ENCODE data around the gene PRRG2. TPM values are rescaled to one million over a fixed set of nuclear protein-coding genes. Genes with fewer than 3 reads are reported as not detected.

The PRRG2 gene
- 0.64 to 0.93 TPM (median 0.73 TPM) in 5 replicates for total RNA-seq (2022; extraction: Qiagen RNA extraction; ENCODE audit: low read depth)

DNA sequence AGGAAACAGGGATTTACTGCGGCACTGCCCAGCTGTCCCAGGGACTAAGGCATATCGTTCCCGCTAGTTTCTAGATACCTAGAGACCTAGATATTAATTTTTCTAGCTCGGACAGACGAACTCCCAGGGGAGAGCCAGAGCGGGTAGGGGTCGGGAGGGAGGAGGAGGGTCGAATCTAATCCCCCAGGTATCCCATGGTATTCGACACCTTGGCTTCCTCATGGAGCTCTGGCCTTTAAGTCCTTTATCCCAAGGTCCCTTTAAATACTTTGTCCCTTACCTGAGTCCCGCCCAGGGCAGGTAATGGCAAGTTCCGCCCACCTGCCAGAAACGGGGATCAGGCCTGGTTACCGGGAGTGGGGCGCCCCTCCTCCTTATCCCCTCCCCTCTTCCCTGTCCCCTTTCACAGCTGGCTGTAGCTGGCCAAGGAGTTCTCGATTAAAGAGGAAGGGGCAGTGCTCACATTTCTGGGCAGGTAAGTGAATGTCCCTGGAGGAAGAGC is at the start of gene PRRG2:
Gene PRRG2, plus strand, starts transcription at position 310 of the 502 bp plus-strand sequence. CDS start 1,904 bp downstream, outside the sequence.

DNA sequence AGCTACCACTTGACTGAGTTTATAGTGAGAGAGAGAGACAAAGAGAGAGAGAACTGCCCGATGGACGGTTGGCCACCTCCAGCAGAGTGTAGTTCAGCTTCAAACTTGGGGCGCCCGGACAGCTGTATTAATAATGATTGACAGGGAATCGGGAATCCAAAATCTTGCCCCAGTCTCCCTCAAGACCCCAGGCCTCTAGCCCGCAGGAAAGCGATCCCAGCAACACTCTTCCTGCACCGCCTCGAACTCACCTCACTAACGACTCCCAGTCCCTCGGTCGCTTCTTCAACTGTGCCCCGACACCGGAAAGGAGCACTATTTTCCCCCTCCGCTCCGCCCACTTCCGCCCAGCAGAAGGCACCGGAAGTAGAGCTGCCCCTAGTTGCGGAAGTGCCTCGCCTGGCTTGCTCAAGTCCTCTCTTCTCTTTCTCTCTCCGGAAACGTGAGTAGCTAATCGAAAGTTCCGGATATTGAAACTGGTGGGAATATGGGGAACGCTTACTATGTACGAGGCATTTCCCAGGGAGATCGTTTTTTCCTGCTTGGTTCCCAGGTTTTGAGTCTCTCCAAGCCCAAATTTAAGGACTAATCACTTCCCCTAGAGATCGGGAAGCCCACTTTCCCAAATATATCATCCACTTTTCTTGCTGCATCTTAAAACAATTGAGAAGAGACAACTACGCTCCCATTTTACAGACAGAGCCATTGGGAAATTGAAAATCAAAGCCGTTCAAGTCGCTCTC is 681 bp upstream of the PRRG2 start, which contains the start of gene NOSIP:
Gene NOSIP, minus strand, starts transcription at position 293 of the 743 bp plus-strand sequence. CDS start 19,865 bp downstream, outside the sequence.

DNA sequence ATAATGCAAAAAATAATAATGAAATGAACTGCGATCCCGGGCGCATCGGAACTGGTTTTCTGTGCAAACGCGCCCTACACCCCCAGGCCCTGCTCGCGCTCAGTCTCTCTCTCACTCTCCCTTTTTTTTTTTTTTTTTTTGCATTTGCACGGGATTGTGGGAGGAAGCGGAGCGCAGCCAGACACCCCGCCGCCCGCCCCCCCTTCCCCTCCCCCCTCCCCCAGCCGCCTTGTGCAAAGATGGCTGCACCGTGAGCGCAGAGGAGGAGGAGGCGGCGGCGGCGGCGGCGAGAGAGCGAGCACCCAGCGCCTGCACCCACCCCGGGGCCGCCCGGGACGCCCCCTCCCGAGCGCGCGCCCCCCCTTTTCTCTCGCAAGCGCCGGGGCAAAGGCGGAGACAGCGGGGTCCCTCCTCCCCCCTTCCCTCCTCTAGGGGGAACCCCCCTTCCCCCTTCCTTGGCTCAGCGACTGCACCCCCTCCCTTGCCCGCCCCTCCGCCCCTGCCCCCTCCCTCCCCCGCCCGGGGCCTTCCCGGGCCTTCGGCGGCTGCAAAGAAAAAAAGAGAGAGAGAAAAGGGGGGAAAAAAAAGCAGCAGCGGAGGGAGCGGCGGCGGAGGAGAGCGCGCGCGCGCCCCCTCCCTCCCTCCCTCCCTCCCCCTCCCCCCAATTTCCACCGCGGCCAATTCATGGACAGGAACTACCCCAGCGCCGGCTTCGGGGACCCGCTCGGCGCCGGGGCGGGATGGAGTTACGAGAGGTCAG is 10.0 kb downstream of the PRRG2 start, which contains the start of gene PRR12:
Gene PRR12, plus strand, starts transcription at position 212 of the 760 bp plus-strand sequence. Its CDS starts 473 bp downstream, at position 685.

DNA sequence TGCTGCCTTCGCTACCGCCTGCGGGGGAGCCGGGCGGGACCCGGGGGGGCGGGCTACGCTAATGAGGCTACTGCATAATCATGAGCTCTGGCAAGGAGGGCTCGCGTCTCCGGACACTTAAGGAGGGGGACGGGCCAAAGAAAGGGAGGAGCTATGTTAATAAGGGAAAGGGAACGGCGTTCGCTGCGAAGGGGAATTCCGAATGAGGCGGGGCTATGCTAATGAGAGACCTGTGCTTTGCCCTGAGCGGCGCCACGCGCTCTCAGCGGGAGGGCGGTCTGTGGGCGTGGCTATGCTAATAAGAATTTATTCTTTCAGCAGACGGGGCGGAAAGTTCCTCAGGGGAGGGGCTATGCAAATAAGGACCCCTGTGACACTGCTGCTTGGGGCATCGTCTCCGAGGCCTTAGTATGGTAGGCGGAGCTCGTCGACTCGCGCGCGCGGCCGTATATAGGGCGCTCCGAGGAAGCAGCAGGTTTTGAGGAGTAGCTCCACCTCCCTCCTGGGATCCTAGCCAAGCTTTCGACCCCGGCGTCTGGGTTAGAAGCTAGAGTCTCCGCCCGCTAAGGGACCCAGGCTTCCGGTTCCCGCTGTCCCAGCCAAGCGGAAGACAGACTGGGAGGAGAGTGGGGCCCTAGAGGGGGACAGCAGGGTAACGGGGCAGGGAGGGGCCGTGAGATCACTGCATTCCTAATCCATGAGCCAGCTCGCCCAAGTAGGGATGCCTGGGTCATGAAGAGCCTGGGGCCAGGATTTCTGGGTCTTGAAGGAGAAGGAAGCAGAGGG is 59.2 kb downstream of the PRRG2 start, which contains the start of gene RRAS:
Gene RRAS, minus strand, starts transcription at position 31 of the 786 bp plus-strand sequence. CDS start 45 bp downstream, outside the sequence.

Other genes starting within 250 kb of the PRRG2 start
- not detected in 5 replicates for gene CD37, start 245.9 kb upstream of the PRRG2 start, total RNA-seq (2022; extraction: Qiagen RNA extraction; ENCODE audit: low read depth)
- 14.6 to 19.1 TPM (median 16.8 TPM) in 5 replicates for gene TEAD2, start 218.9 kb upstream of the PRRG2 start, total RNA-seq (2022; extraction: Qiagen RNA extraction; ENCODE audit: low read depth)
- 0.30 to 0.81 TPM (median 0.47 TPM) in 4 of 5 replicates, not detected in the other for gene DKKL1, start 217.4 kb upstream of the PRRG2 start, total RNA-seq (2022; extraction: Qiagen RNA extraction; ENCODE audit: low read depth)
- gene KASH5, start 193.1 kb upstream of the PRRG2 start, total RNA-seq (2022; extraction: Qiagen RNA extraction; ENCODE audit: low read depth) = not detected in 5 replicates
- gene PTH2, start 157.9 kb upstream of the PRRG2 start, total RNA-seq (2022; extraction: Qiagen RNA extraction; ENCODE audit: low read depth) = not detected in 5 replicates
- gene GFY, start 155.9 kb upstream of the PRRG2 start, total RNA-seq (2022; extraction: Qiagen RNA extraction; ENCODE audit: low read depth) = 0.22 to 0.31 TPM (median 0.26 TPM) in 4 of 5 replicates, not detected in the other
- 0.58 to 0.68 TPM (median 0.62 TPM) in 5 replicates for gene SLC17A7, start 139.8 kb upstream of the PRRG2 start, total RNA-seq (2022; extraction: Qiagen RNA extraction; ENCODE audit: low read depth)
- 92.8 to 102 TPM (median 100 TPM) in 5 replicates for gene PIH1D1, start 129.5 kb upstream of the PRRG2 start, total RNA-seq (2022; extraction: Qiagen RNA extraction; ENCODE audit: low read depth)
- gene ALDH16A1, start 128.1 kb upstream of the PRRG2 start, total RNA-seq (2022; extraction: Qiagen RNA extraction; ENCODE audit: low read depth) = 18.2 to 27.7 TPM (median 23.6 TPM) in 5 replicates
- 1.3 to 1.7 TPM (median 1.3 TPM) in 5 replicates for gene FLT3LG, start 107.1 kb upstream of the PRRG2 start, total RNA-seq (2022; extraction: Qiagen RNA extraction; ENCODE audit: low read depth)
- 3,996 to 4,378 TPM (median 4,082 TPM) in 5 replicates for gene RPL13A, start 93.7 kb upstream of the PRRG2 start, total RNA-seq (2022; extraction: Qiagen RNA extraction; ENCODE audit: low read depth)
- gene RPS11, start 84.9 kb upstream of the PRRG2 start, total RNA-seq (2022; extraction: Qiagen RNA extraction; ENCODE audit: low read depth) = 3,847 to 4,288 TPM (median 4,148 TPM) in 5 replicates
- 22.9 to 31.3 TPM (median 28.2 TPM) in 5 replicates for gene FCGRT, start 68.7 kb upstream of the PRRG2 start, total RNA-seq (2022; extraction: Qiagen RNA extraction; ENCODE audit: low read depth)
- gene RCN3, start 53.3 kb upstream of the PRRG2 start, total RNA-seq (2022; extraction: Qiagen RNA extraction; ENCODE audit: low read depth) = 1.1 to 2.4 TPM (median 2.2 TPM) in 5 replicates
- gene NOSIP, start 760 bp upstream of the PRRG2 start, total RNA-seq (2022; extraction: Qiagen RNA extraction; ENCODE audit: low read depth) = 81.8 to 113 TPM (median 104 TPM) in 5 replicates
- 26.3 to 33.5 TPM (median 29.6 TPM) in 5 replicates for gene PRR12, start 9.9 kb downstream of the PRRG2 start, total RNA-seq (2022; extraction: Qiagen RNA extraction; ENCODE audit: low read depth)
- gene RRAS, start 58.8 kb downstream of the PRRG2 start, total RNA-seq (2022; extraction: Qiagen RNA extraction; ENCODE audit: low read depth) = 78.0 to 135 TPM (median 125 TPM) in 5 replicates
- 45.8 to 71.4 TPM (median 69.7 TPM) in 5 replicates for gene SCAF1, start 60.9 kb downstream of the PRRG2 start, total RNA-seq (2022; extraction: Qiagen RNA extraction; ENCODE audit: low read depth)
- 90.0 to 124 TPM (median 114 TPM) in 5 replicates for gene IRF3, start 84.5 kb downstream of the PRRG2 start, total RNA-seq (2022; extraction: Qiagen RNA extraction; ENCODE audit: low read depth)
- gene BCL2L12, start 84.6 kb downstream of the PRRG2 start, total RNA-seq (2022; extraction: Qiagen RNA extraction; ENCODE audit: low read depth) = 53.6 to 76.6 TPM (median 68.8 TPM) in 5 replicates
- 399 to 454 TPM (median 422 TPM) in 5 replicates for gene PRMT1, start 96.0 kb downstream of the PRRG2 start, total RNA-seq (2022; extraction: Qiagen RNA extraction; ENCODE audit: low read depth)
- gene ADM5, start 108.3 kb downstream of the PRRG2 start, total RNA-seq (2022; extraction: Qiagen RNA extraction; ENCODE audit: low read depth) = 3.9 to 7.0 TPM (median 6.8 TPM) in 5 replicates
- 13.3 to 15.1 TPM (median 13.5 TPM) in 5 replicates for gene CPT1C, start 109.8 kb downstream of the PRRG2 start, total RNA-seq (2022; extraction: Qiagen RNA extraction; ENCODE audit: low read depth)
- not detected in 5 replicates for gene TSKS, start 182.0 kb downstream of the PRRG2 start, total RNA-seq (2022; extraction: Qiagen RNA extraction; ENCODE audit: low read depth)
- gene AP2A1, start 185.7 kb downstream of the PRRG2 start, total RNA-seq (2022; extraction: Qiagen RNA extraction; ENCODE audit: low read depth) = 46.0 to 56.6 TPM (median 51.1 TPM) in 5 replicates
- gene FUZ, start 232.0 kb downstream of the PRRG2 start, total RNA-seq (2022; extraction: Qiagen RNA extraction; ENCODE audit: low read depth) = 13.7 to 16.0 TPM (median 15.2 TPM) in 5 replicates
- 46.9 to 68.9 TPM (median 60.0 TPM) in 5 replicates for gene MED25, start 237.0 kb downstream of the PRRG2 start, total RNA-seq (2022; extraction: Qiagen RNA extraction; ENCODE audit: low read depth)